HG03571 (cell line): ENCODE data around the gene DDTL.
A peak's percentile ranks its signal among the peaks of the same experiment; 100 is the strongest.
"Not testable (repeated sequence)": the region's sequence is repeated elsewhere in the genome, so short reads cannot be mapped to it uniquely, and the experiment has no call there.

ENCODE experiments used
- ATAC-seq: cut with Tn5 transposase; IDR thresholded peaks from one replicate; pipeline ENCODE4 v1.9.1; 2021; ENCODE audit not compliant: unreplicated experiment

Gene DDTL

GRCh38 chr22:23966568-23966967 is at the start of gene DDTL:
TSS of gene DDTL (plus strand) at chr22:23966888. CDS start at chr22:23966915, 27 bp downstream.
- peak; percentile 94 for ATAC-seq

- ATAC-seq = not testable (repeated sequence)
Observed at GRCh38 chr22:23920267-23920611, 46.4 kb upstream of the DDTL start.

- ATAC-seq = not testable (repeated sequence)
Observed at GRCh38 chr22:23921586-23922201, 45.0 kb upstream of the DDTL start.

- ATAC-seq = no peak
Observed at GRCh38 chr22:23922921-23923320, 43.8 kb upstream of the DDTL start.

GRCh38 chr22:23925020-23925606 is 41.6 kb upstream of the DDTL start:
- ATAC-seq = no peak

- no peak for ATAC-seq
Observed at GRCh38 chr22:23926561-23926960, 40.1 kb upstream of the DDTL start.

- no peak for ATAC-seq
Observed at GRCh38 chr22:23938328-23939016, 28.2 kb upstream of the DDTL start.

GRCh38 chr22:23939017-23939357 is 27.7 kb upstream of the DDTL start:
- no peak for ATAC-seq

GRCh38 chr22:23940166-23940565 is 26.5 kb upstream of the DDTL start:
- ATAC-seq = not testable (repeated sequence)

- ATAC-seq = not testable (repeated sequence)
Observed at GRCh38 chr22:23947391-23947790, 19.3 kb upstream of the DDTL start.

- not testable (repeated sequence) for ATAC-seq
Observed at GRCh38 chr22:23949764-23950163, 16.9 kb upstream of the DDTL start.

GRCh38 chr22:23951383-23951782 is 15.3 kb upstream of the DDTL start:
- not testable (repeated sequence) for ATAC-seq

- not testable (repeated sequence) for ATAC-seq
Observed at GRCh38 chr22:23952794-23953405, 13.8 kb upstream of the DDTL start.

- ATAC-seq = not testable (repeated sequence)
Observed at GRCh38 chr22:23953485-23953884, 13.2 kb upstream of the DDTL start.

GRCh38 chr22:23954193-23954990 is 12.3 kb upstream of the DDTL start:
- ATAC-seq = not testable (repeated sequence)

GRCh38 chr22:23954991-23955305 is 11.7 kb upstream of the DDTL start:
- ATAC-seq = not testable (repeated sequence)

- not testable (repeated sequence) for ATAC-seq
Observed at GRCh38 chr22:23955886-23956285, 10.8 kb upstream of the DDTL start.

- ATAC-seq = not testable (repeated sequence)
Observed at GRCh38 chr22:23956301-23956900, 10.3 kb upstream of the DDTL start.

GRCh38 chr22:23961084-23961771 is 5.5 kb upstream of the DDTL start, which contains the start of gene GSTT2B:
TSS of gene GSTT2B (minus strand) at chr22:23961195. CDS start at chr22:23961131, 64 bp downstream.
- ATAC-seq = not testable (repeated sequence)

- ATAC-seq = not testable (repeated sequence)
Observed at GRCh38 chr22:23966094-23966493, 594 bp upstream of the DDTL start.
